CD8-positive, alpha-beta memory T cell (primary cell): Measurements from ENCODE around the gene LRRIQ1. TPM values are rescaled to one million over a fixed set of nuclear protein-coding genes. Genes with fewer than 3 reads are reported as not detected.
A peak's percentile ranks its signal among the peaks of the same experiment; 100 is the strongest.

Source experiments
- CTCF ChIA-PET: fragments of 350-600 bp; sonication (Branson Sonifier 250); formaldehyde crosslinking; loops from one replicate; lab custom pipeline; 2021; ENCODE audit warnings: antibody characterized with exemption; lab: Charles Lee
- POLR2A ChIA-PET: fragments of 350-600 bp; sonication (Branson Sonifier 250); formaldehyde crosslinking; loops from one replicate; lab custom pipeline; 2021; ENCODE audit warnings: antibody characterized with exemption; lab: Charles Lee
- DNase-seq, 5 donors: peaks; one replicate each; pipeline versions ENCODE4 v3.0.0 to v3.0.0-alpha.2; 2020 to 2022; ENCODE audit warnings: mixed read lengths in 1 of 5
- H3K27ac ChIP-seq: one replicate; pipeline ENCODE4 v1.7.0; 2013; ENCODE audit warnings: low read depth, mild to moderate bottlenecking, low read length, moderate library complexity
- H3K27me3 ChIP-seq: 2 replicates; pipeline ENCODE4 v1.7.0; 2013; ENCODE audit warnings: low read length, mild to moderate bottlenecking; ENCODE audit not compliant: insufficient read depth, poor library complexity, severe bottlenecking
- H3K36me3 ChIP-seq: 2 replicates; pipeline ENCODE4 v1.7.0; 2013; ENCODE audit warnings: mild to moderate bottlenecking, low read length, moderate library complexity; ENCODE audit not compliant: insufficient read depth
- H3K4me1 ChIP-seq: 2 replicates; pipeline ENCODE4 v1.7.0; 2013; ENCODE audit warnings: mild to moderate bottlenecking, low read length, moderate library complexity; ENCODE audit not compliant: insufficient read depth
- H3K4me3 ChIP-seq: 2 replicates; pipeline ENCODE4 v1.7.0; 2013; ENCODE audit warnings: mild to moderate bottlenecking, low read length
- H3K9me3 ChIP-seq: 2 replicates; pipeline ENCODE4 v1.7.0; 2013; ENCODE audit warnings: mild to moderate bottlenecking, low read length
- H3K27ac Mint-ChIP-seq, 8 donors: one replicate each; pipeline ENCODE4 v1.8.0; 2020 to 2021; ENCODE audit warnings: mixed read lengths in 8 of 8, mild to moderate bottlenecking in 6 of 8, inconsistent platforms in 3 of 8, moderate library complexity in 3 of 8
- H3K27me3 Mint-ChIP-seq, 2 donors: one replicate each; pipeline ENCODE4 v1.8.0; 2020 to 2021; ENCODE audit warnings: mixed read lengths in 2 of 2, mild to moderate bottlenecking in 1 of 2, moderate library complexity in 1 of 2
- H3K36me3 Mint-ChIP-seq, 3 donors: one replicate each; pipeline ENCODE4 v1.8.0; 2020 to 2021; ENCODE audit warnings: mixed read lengths in 3 of 3, inconsistent platforms in 1 of 3, mild to moderate bottlenecking in 1 of 3
- H3K4me1 Mint-ChIP-seq, 3 donors: one replicate each; pipeline ENCODE4 v1.8.0; 2020 to 2021; ENCODE audit warnings: mixed read lengths in 3 of 3, inconsistent platforms in 1 of 3, mild to moderate bottlenecking in 1 of 3
- H3K4me3 Mint-ChIP-seq, 7 donors: one replicate each; pipeline ENCODE4 v1.8.0; 2020 to 2021; ENCODE audit warnings: mixed read lengths in 7 of 7, mild to moderate bottlenecking in 6 of 7, moderate library complexity in 4 of 7, inconsistent platforms in 2 of 7
- H3K9me3 Mint-ChIP-seq, 5 donors: one replicate each; pipeline ENCODE4 v1.8.0; 2020 to 2022; ENCODE audit warnings: mixed read lengths in 5 of 5, mild to moderate bottlenecking in 3 of 5, moderate library complexity in 2 of 5, inconsistent platforms in 1 of 5
- polyA plus RNA-seq: library from polyadenylated mRNA; unstranded; fragments of 300-500 nt; fragmentation: Illumina TruSeq; gene quantifications from one replicate; pipeline ENCODE4 v1.2.3, GENCODE V29; 2021
- total RNA-seq, 2 experiments: library from RNA; stranded (reverse); gene quantifications; one replicate each; pipeline ENCODE4 v1.2.3, GENCODE V29; 2021

LRRIQ1 gene
- total and polyA plus RNA-seq, 3 experiments from 2014 or later = 0.07 TPM; not detected in 2

DNA sequence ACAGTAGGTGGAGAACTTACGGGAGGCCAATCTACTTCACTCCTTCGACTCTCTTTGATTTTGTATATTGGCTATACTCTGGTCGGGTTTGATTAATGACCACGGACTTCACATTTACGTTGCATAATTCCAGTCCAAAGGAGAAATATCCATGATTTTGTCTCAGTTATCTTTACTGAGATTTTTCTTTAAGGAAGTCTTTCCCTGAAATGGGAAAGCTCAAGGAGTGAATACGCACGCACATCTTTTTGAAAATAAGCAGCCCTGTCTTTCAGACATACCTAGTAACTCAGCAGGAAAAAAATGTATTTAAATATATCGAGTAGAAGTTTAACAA, 238.1 kb downstream of the LRRIQ1 start:
- H3K27me3 Mint-ChIP-seq = peaks cover 0 to 12% of the 10 kb centered on the region in 2 donors
- CTCF ChIA-PET = no interaction called here
- peaks cover 4 to 21% (median 7%) of the 10 kb centered on the region in 5 donors for H3K9me3 Mint-ChIP-seq

DNA sequence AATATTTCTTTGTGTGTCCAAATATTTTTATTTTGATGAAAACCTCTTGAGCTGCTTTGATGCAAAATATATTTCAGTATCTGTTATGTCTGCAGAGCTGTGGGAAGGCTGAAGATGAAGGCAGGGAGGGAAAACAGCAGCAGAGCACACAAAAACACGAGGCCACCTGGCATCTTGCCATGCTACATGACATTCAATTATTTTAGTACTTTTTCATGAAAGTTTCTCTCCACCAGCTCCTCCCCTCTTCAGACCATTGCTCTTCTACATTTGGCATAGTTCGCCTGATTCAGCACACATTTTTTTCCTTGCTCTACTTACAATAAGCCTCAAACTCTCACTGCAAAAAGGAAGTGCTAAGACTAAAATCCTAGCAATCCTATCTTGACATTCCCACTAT, 239.2 kb downstream of the LRRIQ1 start:
- Mint-ChIP-seq H3K27ac (no peak overlapping the region), H3K27me3 (peaks cover 3 to 20% of the 10 kb centered on the region in 2 donors), H3K4me3 (no peak overlapping the region), H3K36me3 (no peaks in the 10 kb centered on the region), H3K4me1 (peaks cover 0 to 3% (median 0%) of the 10 kb centered on the region in 3 donors), H3K9me3 (peaks cover 4 to 29% (median 7%) of the 10 kb centered on the region in 5 donors)
- H3K9me3 ChIP-seq = no peaks in the 10 kb centered on the region
- H3K4me3 ChIP-seq = no peak overlapping the region
- H3K4me1 ChIP-seq = no peaks in the 10 kb centered on the region
- ChIA-PET CTCF (no interaction called here), POLR2A (no interaction called here)
- H3K27me3 ChIP-seq = no peaks in the 10 kb centered on the region
- no peak overlapping the region for H3K27ac ChIP-seq
- DNase-seq = no peak
- H3K36me3 ChIP-seq = no peaks in the 10 kb centered on the region

More for the DNA sequence above, 238.1 kb downstream of the LRRIQ1 start:
- Mint-ChIP-seq H3K4me3 (no peak overlapping the region), H3K27ac (no peak overlapping the region), H3K4me1 (no peaks in the 10 kb centered on the region), H3K36me3 (no peaks in the 10 kb centered on the region)
- H3K27me3 ChIP-seq = no peaks in the 10 kb centered on the region
- no peak for DNase-seq
- no peaks in the 10 kb centered on the region for H3K36me3 ChIP-seq
- H3K4me1 ChIP-seq = no peaks in the 10 kb centered on the region
- POLR2A ChIA-PET = no interaction called here
- H3K9me3 ChIP-seq = no peaks in the 10 kb centered on the region
- no peak overlapping the region for H3K27ac ChIP-seq
- H3K4me3 ChIP-seq = no peak overlapping the region

DNA sequence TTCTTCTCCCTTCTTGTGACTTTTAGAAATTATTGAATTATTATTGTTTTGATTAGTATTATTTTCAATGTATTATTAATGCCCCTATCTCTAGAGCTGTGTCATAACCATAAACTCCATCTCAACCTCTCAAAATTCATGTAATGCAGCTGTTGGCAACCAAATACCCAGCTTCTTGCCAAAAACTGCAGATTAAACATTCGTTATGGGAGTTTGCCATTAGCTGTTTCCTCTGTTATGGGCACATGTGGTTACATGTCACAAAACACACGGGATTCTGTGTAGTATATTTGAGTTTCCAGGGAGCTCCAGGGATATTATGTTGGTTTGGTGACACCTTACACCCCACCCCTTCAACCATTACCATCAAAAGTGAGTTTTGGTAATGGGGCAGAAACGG, 241.0 kb downstream of the LRRIQ1 start:
- ChIA-PET POLR2A (no interaction called here), CTCF (no interaction called here)
- DNase-seq = no peak
- Mint-ChIP-seq H3K36me3 (no peaks in the 10 kb centered on the region), H3K9me3 (peaks cover 4 to 34% (median 7%) of the 10 kb centered on the region in 5 donors), H3K27ac (no peak overlapping the region), H3K4me1 (peaks cover 0 to 3% (median 0%) of the 10 kb centered on the region in 3 donors), H3K27me3 (peaks cover 11 to 32% of the 10 kb centered on the region in 2 donors), H3K4me3 (no peak overlapping the region)
- Histone ChIP-seq H3K27me3 (no peaks in the 10 kb centered on the region), H3K36me3 (no peaks in the 10 kb centered on the region), H3K9me3 (no peaks in the 10 kb centered on the region), H3K4me1 (no peaks in the 10 kb centered on the region), H3K27ac (no peak overlapping the region), H3K4me3 (no peak overlapping the region)

DNA sequence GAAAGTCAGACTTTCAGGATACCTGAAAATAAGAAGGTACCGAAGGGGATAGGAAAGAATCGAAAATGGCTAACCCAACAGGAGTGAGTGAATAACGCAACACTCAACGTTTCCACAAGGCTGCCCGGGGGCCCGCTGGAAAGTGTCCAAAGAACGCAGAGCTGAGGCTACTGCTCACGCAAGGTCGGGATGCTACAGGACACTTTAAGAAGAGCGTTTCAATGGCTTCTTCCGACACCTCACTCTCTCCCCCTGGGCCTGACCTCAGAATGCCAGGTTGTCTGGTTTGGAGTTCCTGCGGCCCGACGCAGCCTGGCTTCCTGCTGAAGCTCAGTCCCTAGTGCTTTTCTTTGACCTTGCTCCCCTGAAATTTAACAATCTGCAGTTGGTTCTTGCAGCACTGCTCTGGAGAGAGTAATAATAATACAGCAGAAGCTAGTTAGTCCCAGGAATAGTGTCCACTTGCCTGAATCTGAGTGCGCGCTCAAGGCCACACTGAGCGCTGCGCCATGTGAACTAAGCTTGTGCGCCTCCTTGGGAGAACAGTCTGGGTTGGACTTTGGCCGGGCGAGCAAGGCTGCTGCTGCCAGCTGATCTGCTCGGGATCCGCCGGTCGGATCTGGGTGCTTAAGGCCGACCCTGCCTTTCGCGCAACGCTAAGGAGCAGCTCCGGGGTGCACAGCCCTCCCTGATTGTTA, 241.9 kb downstream of the LRRIQ1 start:
- Histone ChIP-seq H3K27ac (no peak overlapping the region), H3K4me1 (no peaks in the 10 kb centered on the region), H3K4me3 (no peak overlapping the region), H3K36me3 (no peaks in the 10 kb centered on the region), H3K9me3 (no peaks in the 10 kb centered on the region), H3K27me3 (no peaks in the 10 kb centered on the region)
- ChIA-PET CTCF (no interaction called here), POLR2A (no interaction called here)
- peaks cover 0 to 3% (median 0%) of the 10 kb centered on the region in 3 donors for H3K4me1 Mint-ChIP-seq
- H3K9me3 Mint-ChIP-seq = peaks cover 4 to 32% (median 7%) of the 10 kb centered on the region in 5 donors
- H3K27me3 Mint-ChIP-seq = peaks cover 11 to 32% of the 10 kb centered on the region in 2 donors
- H3K27ac Mint-ChIP-seq = no peak overlapping the region
- peak overlapping the region in 1 of 7 donors; percentile 40 for H3K4me3 Mint-ChIP-seq
- no peaks in the 10 kb centered on the region for H3K36me3 Mint-ChIP-seq
- DNase-seq = peak in 1 of 5 donors; percentile 35

DNA sequence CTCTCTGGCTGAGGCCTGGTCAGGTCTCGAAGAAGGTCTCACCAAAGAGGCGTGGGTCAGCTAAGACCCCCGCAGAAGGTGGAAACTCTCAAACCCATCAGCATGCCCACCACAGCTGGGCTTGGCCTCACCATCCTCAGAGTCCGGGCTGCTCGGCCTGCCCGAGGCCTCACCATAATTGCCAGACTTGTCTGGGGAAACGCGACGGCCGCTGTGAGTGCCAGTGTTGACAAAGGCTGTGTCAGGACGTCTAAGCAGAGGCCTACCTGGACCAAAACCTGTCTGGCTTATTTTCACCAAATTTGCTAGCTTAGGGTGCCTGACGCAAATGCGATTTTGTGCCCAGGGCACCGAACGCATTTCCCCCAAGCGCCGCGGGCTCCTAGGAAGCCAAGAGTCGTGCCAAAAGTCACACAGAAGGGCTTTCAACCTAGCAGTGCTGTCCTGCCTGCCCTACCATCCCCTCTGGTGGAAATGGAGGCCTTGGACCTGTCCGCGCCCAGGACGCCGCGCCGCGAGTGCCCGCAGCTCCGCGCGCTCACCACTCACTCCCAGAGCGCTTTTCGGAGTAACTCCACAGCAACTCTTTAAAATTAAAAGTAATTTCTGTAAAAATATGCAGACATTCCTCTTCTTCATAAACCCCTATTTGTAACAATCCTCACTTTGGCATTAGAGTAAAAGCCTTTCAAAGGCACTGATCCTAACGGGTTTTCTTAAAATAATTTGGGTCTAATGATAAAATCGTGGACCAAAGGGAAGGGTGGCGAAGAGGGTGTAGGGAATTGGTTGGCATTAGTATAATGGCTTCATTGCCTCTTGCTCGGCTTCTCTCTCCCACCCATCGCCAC, 242.7 kb downstream of the LRRIQ1 start:
- POLR2A ChIA-PET = no interaction called here
- Mint-ChIP-seq H3K9me3 (peaks cover 4 to 32% (median 9%) of the 10 kb centered on the region in 5 donors), H3K27ac (no peak overlapping the region), H3K27me3 (peaks cover 11 to 32% of the 10 kb centered on the region in 2 donors), H3K4me1 (peaks cover 0 to 3% (median 0%) of the 10 kb centered on the region in 3 donors), H3K4me3 (peak overlapping the region in 1 of 7 donors; percentile 40), H3K36me3 (no peaks in the 10 kb centered on the region)
- H3K27me3 ChIP-seq = no peaks in the 10 kb centered on the region
- H3K36me3 ChIP-seq = no peaks in the 10 kb centered on the region
- peak in 1 of 5 donors; percentile 39 for DNase-seq
- H3K9me3 ChIP-seq = no peaks in the 10 kb centered on the region
- no peak overlapping the region for H3K27ac ChIP-seq
- no peak overlapping the region for H3K4me3 ChIP-seq
- no peaks in the 10 kb centered on the region for H3K4me1 ChIP-seq
- CTCF ChIA-PET = no interaction called here

DNA sequence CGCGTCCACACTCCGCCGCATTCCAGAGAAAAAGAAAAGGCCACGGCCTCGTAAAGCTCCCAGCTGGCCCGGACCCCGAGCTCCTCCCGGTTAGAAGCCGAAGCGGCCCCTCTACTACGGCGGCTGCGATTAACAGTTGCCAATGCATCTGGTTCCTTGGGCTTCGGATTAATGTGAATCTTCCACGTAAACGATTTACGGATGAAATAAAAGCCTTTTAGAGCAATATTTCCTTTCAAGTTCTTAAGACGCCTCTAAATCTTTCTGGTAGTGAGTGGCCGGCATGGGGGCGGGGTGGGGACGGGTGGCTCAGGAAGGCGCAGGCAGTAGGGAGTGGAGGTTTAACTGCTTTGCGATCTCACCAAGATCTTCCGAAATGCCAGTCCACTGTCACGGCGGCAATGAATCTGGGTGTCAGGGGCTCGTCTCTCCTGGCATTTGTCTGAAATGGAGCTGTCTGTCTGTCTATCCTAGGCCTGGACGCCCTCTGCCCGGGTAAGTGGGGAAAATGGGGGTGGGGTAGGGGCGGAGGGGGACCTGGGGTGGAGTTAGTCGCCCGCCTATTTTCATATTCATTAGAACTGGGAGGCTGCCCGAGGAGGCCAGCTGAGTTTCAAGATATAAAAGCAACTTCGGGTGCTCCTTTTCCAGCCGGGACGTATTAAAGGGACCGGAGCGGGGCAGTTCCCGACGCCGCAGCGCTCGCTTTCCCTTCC, 243.5 kb downstream of the LRRIQ1 start:
- Mint-ChIP-seq H3K4me1 (peaks cover 0 to 3% (median 0%) of the 10 kb centered on the region in 3 donors), H3K27me3 (peaks cover 11 to 29% of the 10 kb centered on the region in 2 donors), H3K36me3 (no peaks in the 10 kb centered on the region), H3K27ac (no peak overlapping the region), H3K9me3 (peaks cover 4 to 25% (median 10%) of the 10 kb centered on the region in 5 donors), H3K4me3 (no peak overlapping the region)
- no peak overlapping the region for H3K27ac ChIP-seq
- H3K36me3 ChIP-seq = no peaks in the 10 kb centered on the region
- H3K4me1 ChIP-seq = no peaks in the 10 kb centered on the region
- POLR2A ChIA-PET = no interaction called here
- no peaks in the 10 kb centered on the region for H3K27me3 ChIP-seq
- CTCF ChIA-PET = no interaction called here
- no peak overlapping the region for H3K4me3 ChIP-seq
- no peak for DNase-seq
- no peaks in the 10 kb centered on the region for H3K9me3 ChIP-seq

DNA sequence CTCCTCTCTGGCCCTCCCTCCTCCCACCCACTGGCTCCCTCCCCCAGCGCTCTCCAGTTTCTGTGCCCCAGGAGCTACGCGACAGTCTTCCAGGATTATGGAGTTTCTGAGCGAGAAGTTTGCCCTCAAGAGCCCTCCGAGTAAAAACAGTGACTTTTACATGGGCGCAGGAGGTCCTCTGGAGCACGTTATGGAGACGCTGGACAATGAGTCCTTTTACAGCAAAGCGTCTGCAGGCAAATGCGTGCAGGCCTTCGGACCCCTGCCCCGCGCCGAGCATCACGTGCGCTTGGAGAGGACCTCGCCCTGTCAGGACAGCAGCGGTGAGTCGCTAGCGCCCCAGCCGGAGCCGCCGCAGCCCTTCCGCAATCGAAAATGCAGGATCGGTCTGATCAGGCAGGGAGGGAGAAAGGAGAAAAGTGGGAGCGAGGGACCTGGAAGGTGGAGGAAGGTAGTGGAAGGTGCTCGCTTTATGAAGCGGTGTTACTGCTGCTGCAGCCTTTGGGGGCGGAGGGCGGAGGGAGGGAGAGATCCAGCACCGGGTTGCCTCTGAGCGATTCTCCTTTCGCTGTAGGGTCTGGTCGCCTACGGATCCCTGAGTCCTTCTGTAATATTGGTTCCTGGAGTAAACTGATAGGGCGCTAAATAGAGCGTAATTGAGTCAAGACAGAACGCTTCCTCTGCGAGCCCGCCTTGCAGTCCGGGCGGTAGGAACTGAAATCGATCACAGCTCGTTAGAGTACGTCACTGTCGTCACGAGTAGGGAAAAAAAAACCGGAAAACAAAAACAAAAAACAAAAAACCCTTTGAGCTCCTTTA, 244.2 kb downstream of the LRRIQ1 start, which contains the start of gene ALX1:
ALX1 (plus strand) TSS at position 56 of the 819 bp plus-strand sequence; CDS start at position 98, 42 bp downstream.
- no peaks in the 10 kb centered on the region for H3K27me3 ChIP-seq
- Mint-ChIP-seq H3K27ac (no peak within 1 kb of the TSS), H3K4me3 (peak within 1 kb of the TSS in 4 of 7 donors; percentile 20 to 59 (median 38)), H3K36me3 (no peaks in the 10 kb centered on the region), H3K27me3 (peaks cover 11 to 29% of the 10 kb centered on the region in 2 donors), H3K4me1 (peaks cover 0 to 3% (median 0%) of the 10 kb centered on the region in 3 donors), H3K9me3 (peaks cover 4 to 25% (median 14%) of the 10 kb centered on the region in 5 donors)
- ChIA-PET CTCF (no interaction called here), POLR2A (no interaction called here)
- no peaks in the 10 kb centered on the region for H3K9me3 ChIP-seq
- H3K4me3 ChIP-seq = no peak within 1 kb of the TSS
- H3K4me1 ChIP-seq = no peaks in the 10 kb centered on the region
- DNase-seq = no peak
- no peaks in the 10 kb centered on the region for H3K36me3 ChIP-seq
- no peak within 1 kb of the TSS for H3K27ac ChIP-seq
